Brain microvascular endothelial cell (primary cell): ENCODE measurements around the gene SPSB2.
"Not testable (repeated sequence)": the region's sequence is repeated elsewhere in the genome, so short reads cannot be mapped to it uniquely, and the experiment has no call there.

ENCODE experiments used
- DNase-seq: peaks from one replicate; pipeline ENCODE4 v3.0.0-alpha.2; 2020
- H3K27ac ChIP-seq: fragments of 250-450 bp; sonication (Bioruptor Pico); 2 replicates; pipeline ENCODE4 v1.5.1; 2020; ENCODE audit warnings: mild to moderate bottlenecking, moderate library complexity
- H3K27me3 ChIP-seq: fragments of 250-450 bp; sonication (Bioruptor Pico); replicated peaks from 2 replicates; pipeline ENCODE4 v1.5.1; 2020; ENCODE audit warnings: mild to moderate bottlenecking
- H3K36me3 ChIP-seq: fragments of 250-450 bp; sonication (Bioruptor Pico); replicated peaks from 2 replicates; pipeline ENCODE4 v1.5.1; 2020; ENCODE audit warnings: mild to moderate bottlenecking
- H3K4me3 ChIP-seq: 2 replicates; pipeline ENCODE4 v1.5.1; 2011; ENCODE audit warnings: low read depth, mild to moderate bottlenecking, control low read depth, low read length, moderate library complexity
- in situ Hi-C: cut with HindIII; loops from 2 replicates; pipeline ENCODE4 v1.10.0; 2017; ENCODE audit warnings: low sequenced_read_pairs, low pct_ligation_motif_present
- TF ChIP-seq, protein P1 (sequence below): IDR thresholded peaks from 2 replicates; pipeline ENCODE4 v1.5.1; 2011; ENCODE audit warnings: low read depth, mild to moderate bottlenecking, moderate library complexity, low read length, control low read depth, inconsistent platforms; ENCODE audit errors: missing control alignments

The SPSB2 gene

DNA sequence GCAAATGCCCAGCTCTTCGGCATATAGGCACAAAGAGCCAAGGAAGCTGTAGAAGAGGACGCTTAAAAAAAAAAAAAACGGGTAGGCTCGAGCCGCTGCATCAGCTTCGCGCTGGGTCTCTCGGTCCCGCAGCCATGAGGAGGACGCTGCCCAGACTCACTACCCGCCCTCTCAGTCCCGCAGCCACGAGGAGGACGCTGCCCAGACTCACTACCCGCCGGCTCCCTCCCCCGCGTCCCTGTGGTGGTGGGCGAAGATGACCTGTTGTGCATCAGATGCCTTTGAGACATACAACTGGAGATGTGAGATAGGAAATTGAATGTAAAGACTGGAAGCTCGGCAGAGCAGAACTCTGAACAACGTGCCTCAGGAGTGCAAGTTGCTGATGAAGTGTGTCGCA lies 11.4 kb upstream of the SPSB2 start:
- Histone ChIP-seq H3K4me3 (no peak overlapping the region), H3K27me3 (no peaks in the 10 kb centered on the region), H3K36me3 (peaks cover 2% of the 10 kb centered on the region), H3K27ac (no peak overlapping the region)
- in situ Hi-C loops: no loop called here
- no peak for DNase-seq
- TF ChIP-seq, protein P1, sequence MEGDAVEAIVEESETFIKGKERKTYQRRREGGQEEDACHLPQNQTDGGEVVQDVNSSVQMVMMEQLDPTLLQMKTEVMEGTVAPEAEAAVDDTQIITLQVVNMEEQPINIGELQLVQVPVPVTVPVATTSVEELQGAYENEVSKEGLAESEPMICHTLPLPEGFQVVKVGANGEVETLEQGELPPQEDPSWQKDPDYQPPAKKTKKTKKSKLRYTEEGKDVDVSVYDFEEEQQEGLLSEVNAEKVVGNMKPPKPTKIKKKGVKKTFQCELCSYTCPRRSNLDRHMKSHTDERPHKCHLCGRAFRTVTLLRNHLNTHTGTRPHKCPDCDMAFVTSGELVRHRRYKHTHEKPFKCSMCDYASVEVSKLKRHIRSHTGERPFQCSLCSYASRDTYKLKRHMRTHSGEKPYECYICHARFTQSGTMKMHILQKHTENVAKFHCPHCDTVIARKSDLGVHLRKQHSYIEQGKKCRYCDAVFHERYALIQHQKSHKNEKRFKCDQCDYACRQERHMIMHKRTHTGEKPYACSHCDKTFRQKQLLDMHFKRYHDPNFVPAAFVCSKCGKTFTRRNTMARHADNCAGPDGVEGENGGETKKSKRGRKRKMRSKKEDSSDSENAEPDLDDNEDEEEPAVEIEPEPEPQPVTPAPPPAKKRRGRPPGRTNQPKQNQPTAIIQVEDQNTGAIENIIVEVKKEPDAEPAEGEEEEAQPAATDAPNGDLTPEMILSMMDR: no peak

DNA sequence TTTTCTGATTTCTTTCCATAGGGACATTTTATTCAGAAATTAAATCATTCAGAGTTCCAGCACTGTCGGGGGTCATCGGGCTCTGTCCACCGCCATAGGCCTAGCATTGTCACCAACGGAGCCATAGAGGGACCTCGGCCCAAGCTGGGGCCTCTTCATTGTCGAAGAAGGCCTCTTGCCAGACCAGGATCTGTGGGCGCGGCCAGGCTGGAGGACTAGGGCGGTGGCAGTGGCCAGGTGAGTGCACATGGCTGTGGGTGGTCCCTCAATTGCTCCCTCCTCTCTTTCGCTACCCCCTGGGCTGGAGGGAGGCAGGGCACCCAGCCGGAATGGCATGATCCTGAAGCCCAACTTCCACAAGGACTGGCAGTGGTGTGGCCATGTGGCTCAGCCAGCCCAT lies 10.6 kb upstream of the SPSB2 start:
- Histone ChIP-seq H3K27ac (no peak overlapping the region), H3K36me3 (peaks cover 2% of the 10 kb centered on the region), H3K4me3 (no peak overlapping the region), H3K27me3 (no peaks in the 10 kb centered on the region)
- DNase-seq: no peak
- in situ Hi-C loops: no loop called here
- TF ChIP-seq, protein P1: no peak

DNA sequence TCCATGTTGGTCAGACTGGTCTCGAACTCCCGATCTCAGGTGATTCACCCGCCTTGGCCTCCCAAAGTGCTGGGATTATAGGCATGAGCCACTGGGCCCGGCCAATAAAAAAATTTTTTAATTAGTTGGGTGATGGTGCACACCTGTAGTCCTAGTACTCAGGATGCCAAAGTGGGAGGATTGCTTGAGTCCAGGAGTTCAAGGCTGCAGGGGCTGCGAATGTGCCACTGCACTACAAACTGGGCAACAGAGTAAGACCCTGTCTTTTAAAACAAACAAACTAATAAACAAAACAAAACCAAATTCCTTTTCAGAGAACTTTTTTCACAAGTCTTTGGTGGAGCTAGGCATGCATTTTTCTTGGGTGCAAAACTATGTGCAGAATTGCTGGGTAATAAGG lies 10.1 kb upstream of the SPSB2 start:
- TF ChIP-seq, protein P1: no peak
- H3K27ac ChIP-seq: no peak overlapping the region
- in situ Hi-C loops: no loop called here

DNA sequence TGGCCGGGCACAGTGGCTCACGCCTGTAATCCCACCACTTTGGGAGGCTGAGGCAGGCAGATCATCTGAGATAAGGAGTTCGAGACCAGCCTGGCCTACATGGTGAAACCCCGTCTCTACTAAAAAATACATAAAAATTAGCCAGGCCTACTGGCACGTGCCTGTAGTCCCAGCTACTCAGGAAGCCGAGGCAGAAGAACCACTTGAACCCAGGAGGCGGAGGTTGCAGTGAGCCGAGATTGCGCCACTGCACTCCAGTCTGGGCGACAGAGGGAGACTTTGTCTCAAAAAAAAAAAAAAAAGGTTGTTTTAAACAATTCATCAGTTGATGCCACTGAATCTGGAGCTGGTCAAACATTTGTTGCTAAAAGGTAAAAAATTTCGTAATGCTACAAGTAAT lies 6.7 kb upstream of the SPSB2 start:
- H3K36me3 ChIP-seq, H3K27me3 ChIP-seq, H3K27ac ChIP-seq, DNase-seq, in situ Hi-C loops, H3K4me3 ChIP-seq: not testable (repeated sequence)

More for the DNA sequence above, 10.1 kb upstream of the SPSB2 start:
- DNase-seq: no peak
- Histone ChIP-seq H3K27me3 (no peaks in the 10 kb centered on the region), H3K4me3 (no peak overlapping the region), H3K36me3 (peaks cover 2% of the 10 kb centered on the region)

DNA sequence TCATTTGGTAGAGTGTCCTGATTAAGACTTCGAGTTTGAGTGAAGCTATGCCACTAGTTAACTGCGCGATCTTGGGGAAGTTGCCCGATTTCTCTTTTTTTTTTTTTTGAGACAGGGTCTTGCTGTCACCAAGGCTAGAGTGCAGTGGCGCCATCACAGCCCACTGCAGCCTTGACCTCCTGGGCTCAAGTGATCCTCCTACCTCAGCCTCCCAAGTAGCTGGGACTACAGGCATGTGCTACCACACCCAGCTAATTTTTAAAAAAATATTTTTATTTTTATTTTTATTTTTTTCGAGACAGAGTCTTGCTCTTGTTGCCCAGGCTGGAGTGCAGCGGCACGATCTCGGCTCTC lies 889 bp upstream of the SPSB2 start:
- DNase-seq, H3K27me3 ChIP-seq, in situ Hi-C loops, H3K27ac ChIP-seq: not testable (repeated sequence)
- Histone ChIP-seq H3K4me3 (peak overlapping the region; percentile 84), H3K36me3 (peaks cover 21% of the 10 kb centered on the region)

DNA sequence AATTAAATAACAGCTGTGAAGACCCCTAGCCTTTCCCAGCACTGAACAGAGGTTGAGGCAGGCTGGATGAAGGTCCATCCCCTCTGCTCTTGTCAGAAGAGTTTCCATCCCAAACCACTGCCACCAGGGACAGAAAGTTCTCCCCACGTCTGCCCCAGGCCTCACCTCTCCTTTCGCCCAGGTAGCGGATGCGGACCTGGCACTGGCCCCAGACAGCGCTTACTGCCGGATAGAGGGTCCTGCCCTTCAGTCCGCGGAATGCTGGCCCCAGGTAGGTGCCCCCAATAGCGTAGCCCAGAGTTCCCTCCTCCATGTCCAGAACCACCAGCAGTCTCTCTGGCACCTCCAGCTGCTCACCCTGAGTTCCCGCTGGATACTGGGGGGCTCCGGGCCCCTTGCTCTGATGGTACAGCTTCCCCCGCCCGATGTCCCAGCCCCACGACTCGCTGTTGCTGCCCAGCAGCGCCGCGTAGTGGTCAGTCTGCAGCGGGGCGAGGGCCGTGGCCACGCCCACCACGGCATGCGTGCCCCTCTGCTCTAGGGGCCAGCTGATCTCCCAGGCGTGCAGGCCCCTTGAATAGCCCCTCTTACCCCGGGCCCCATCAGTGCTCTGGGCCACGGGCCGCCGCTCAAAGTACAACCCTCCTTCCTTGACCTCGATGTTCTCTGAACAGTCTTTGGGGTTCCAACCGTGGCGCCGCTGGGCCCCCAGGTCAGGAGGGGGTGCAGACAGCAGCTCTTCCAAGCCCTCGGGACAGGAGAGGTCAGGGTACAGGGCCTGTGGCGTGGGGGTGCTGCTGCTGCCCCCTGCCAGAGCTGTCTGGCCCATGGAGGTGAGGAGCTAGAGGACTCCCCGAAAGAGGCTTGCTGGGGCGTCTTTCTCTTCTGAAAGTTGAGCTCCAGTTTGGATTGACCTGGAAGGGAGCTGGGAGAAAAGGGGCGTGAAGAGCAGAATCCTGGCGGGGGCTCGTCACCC lies 742 bp downstream of the SPSB2 start:
- DNase-seq: peak; percentile 46
- TF ChIP-seq, protein P1: peak; percentile 99
- no peaks in the 10 kb centered on the region for H3K27me3 ChIP-seq
- peaks cover 21% of the 10 kb centered on the region for H3K36me3 ChIP-seq
- H3K27ac ChIP-seq: no peak overlapping the region
- peak overlapping the region; percentile 84 for H3K4me3 ChIP-seq
- in situ Hi-C loops: no loop called here
